AG09309 (cell line): Measurements from ENCODE around the gene ZNF398.
A peak's percentile ranks its signal among the peaks of the same experiment; 100 is the strongest.

Experiments used
- DNase-seq: peaks from one replicate; pipeline ENCODE4 v3.0.0-alpha.2; 2010; ENCODE audit warnings: low read depth
- H3K4me3 ChIP-seq: 2 replicates; pipeline ENCODE4 v1.5.1; 2011; ENCODE audit warnings: mild to moderate bottlenecking, low read depth, low read length, moderate library complexity; ENCODE audit not compliant: control insufficient read depth
- CTCF ChIP-seq: IDR thresholded peaks from 2 replicates; pipeline ENCODE4 v1.5.1; 2011; ENCODE audit warnings: mild to moderate bottlenecking, low read depth, low read length, inconsistent platforms; ENCODE audit not compliant: insufficient read depth, control insufficient read depth; ENCODE audit errors: missing control alignments

ZNF398 gene

GRCh38 chr7:149199234-149199995, 52.2 kb downstream of the ZNF398 start:
- TF ChIP-seq CTCF: no peak
- DNase-seq: no peak
- H3K4me3 ChIP-seq: no peak overlapping the region

DNA sequence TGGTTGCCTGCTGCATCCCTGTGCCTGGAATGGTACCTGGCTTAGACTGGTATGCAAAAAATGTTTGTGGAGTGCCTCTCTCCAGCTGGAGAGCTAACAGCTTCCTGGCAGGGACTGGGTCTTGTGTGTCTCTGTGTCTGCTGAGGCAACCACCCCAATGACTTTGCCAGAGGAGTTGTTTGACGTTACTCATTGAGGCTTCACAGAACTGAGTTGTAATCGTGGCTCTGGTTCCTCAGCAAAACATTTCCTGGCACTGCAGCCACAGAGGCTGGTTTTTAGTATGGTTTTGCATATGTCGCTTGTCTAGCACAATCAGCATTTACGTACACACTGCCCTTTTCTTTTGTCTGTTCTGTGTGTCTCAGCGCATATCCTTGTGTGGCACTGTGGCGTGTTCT, 55.6 kb downstream of the ZNF398 start:
- TF ChIP-seq CTCF: no peak
- H3K4me3 ChIP-seq: no peak overlapping the region
- no peak for DNase-seq

DNA sequence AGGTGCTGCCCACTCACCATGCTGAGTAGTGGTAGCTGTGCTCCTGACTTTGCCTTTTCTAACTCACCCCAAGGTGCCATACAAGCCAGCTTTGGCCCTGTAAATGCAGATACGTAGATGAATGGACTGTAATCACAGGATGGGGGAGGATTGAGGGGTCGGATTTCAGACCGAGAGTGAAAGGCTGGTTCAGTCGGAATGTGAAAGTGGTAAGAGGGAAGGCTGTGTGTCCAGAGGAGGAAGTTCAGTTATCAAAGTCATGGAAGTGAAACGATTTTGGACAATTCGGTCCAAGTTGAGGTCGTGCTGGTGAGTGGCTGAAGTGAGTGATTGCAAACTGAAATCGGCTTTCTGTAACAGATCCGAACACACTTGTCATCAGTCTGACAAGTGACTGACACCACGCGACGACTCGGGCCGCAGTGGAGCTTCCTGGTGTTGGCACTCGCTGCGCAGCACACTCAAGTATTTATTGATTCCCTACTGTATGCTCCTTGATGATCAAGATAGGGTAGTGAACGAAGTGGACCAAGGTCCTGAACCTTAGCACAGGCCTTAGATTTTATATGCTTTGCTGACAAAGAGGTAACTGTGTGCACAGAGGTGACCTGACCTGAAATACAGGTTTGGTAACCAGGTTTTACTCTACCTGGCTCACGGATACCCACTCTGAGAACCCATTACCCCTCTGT, 58.6 kb downstream of the ZNF398 start:
- no peak for TF ChIP-seq CTCF
- no peak for DNase-seq
- no peak overlapping the region for H3K4me3 ChIP-seq

DNA sequence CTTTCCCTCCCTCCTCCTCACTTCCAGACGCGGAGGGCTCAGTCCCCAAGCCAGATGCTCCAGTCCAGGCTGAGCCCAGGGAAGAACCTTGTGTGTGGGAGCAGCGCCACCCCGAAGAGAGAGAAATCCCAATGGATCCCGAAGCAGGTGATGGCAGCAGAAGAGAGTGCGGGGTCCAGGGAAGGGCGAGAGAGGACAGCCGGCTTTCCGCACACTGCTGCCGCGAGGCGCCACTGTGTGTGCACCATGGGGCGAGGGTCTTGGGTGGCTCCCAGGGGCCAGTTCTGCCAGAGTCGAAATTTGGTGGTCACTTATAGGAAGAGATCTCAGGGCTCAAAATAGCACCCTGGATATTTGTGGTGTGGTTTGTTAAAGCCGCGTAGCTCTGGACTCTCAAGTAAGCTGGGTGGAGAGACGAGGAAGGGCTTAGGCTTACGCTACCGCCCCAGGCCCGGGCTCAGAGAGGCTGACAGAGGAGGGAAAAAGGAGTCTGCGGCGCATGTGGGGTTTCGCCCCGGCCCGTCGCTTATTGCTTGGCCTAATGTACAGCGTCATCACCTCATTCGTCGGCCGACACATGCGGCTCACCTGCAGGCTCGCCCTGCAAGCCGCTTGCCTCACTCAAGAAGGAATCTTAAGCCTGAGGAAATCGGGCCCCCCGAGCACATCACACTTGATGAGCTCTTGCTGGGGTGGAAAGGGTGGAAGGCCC, 60.2 kb downstream of the ZNF398 start:
- no peak for TF ChIP-seq CTCF
- no peak overlapping the region for H3K4me3 ChIP-seq
- DNase-seq: no peak

GRCh38 chr7:149209518-149210269, 62.4 kb downstream of the ZNF398 start:
- no peak for DNase-seq
- TF ChIP-seq CTCF: peak; percentile 70
- H3K4me3 ChIP-seq: no peak overlapping the region

- no peak overlapping the region for H3K4me3 ChIP-seq
- TF ChIP-seq CTCF: no peak
- no peak for DNase-seq
Measured at GRCh38 chr7:149210551-149210950, 63.3 kb downstream of the ZNF398 start.
